B cell (primary cell): ENCODE results near the gene ZDHHC22. TPM values are rescaled to one million over a fixed set of nuclear protein-coding genes. Genes with fewer than 3 reads are reported as not detected.

Source experiments
- ATAC-seq: fragments of 200-7000 bp; cut with Tn5 transposase; one replicate; pipeline ENCODE4 v1.10.0; 2021; ENCODE audit warnings: low read depth, mild to moderate bottlenecking, moderate number of reproducible peaks, moderate library complexity
- CTCF ChIA-PET: fragments of 350-600 bp; sonication (Branson Sonifier 250); formaldehyde crosslinking; loops from one replicate; lab custom pipeline; 2021; ENCODE audit warnings: antibody characterized with exemption, inconsistent platforms; lab: Charles Lee
- POLR2A ChIA-PET: fragments of 350-600 bp; sonication (Branson Sonifier 250); formaldehyde crosslinking; loops from one replicate; lab custom pipeline; 2021; ENCODE audit warnings: antibody characterized with exemption; lab: Charles Lee
- DNase-seq: peaks from one replicate; pipeline ENCODE4 v3.0.0; 2013
- H2AFZ ChIP-seq: 2 replicates; pipeline ENCODE4 v1.6.1; 2012; ENCODE audit warnings: mild to moderate bottlenecking, low read depth, low read length; ENCODE audit not compliant: insufficient read depth, poor library complexity, severe bottlenecking
- H3K27ac ChIP-seq, 2 donors: 1 replicate in 1 of 2; 2 replicates in 1 of 2; pipeline ENCODE4 v1.5.1; 2012 to 2013; ENCODE audit warnings: low read length in 2 of 2, mild to moderate bottlenecking in 2 of 2, moderate library complexity in 1 of 2
- H3K27me3 ChIP-seq, 4 experiments: fragments of 200-600 bp in 1 of 4; sonication (generic) in 1 of 4; replicated peaks in 1 of 4; 1 replicate in 2 of 4; 2 replicates in 2 of 4; pipeline versions ENCODE4 v1.6.1 to v1.7.0; 2013 to 2016; ENCODE audit warnings: low read length in 3 of 4, mild to moderate bottlenecking in 2 of 4, mixed read lengths in 1 of 4, moderate library complexity in 1 of 4; ENCODE audit not compliant: insufficient read depth in 4 of 4, control insufficient read depth in 3 of 4; ENCODE audit errors: control extremely low read depth in 1 of 4
- H3K36me3 ChIP-seq, 2 experiments: replicated peaks in 1 of 2; 1 replicate in 1 of 2; 2 replicates in 1 of 2; pipeline versions ENCODE4 v1.6.1 to v1.7.1; 2013; ENCODE audit warnings: low read length in 1 of 2; ENCODE audit not compliant: insufficient read depth in 2 of 2, control insufficient read depth in 1 of 2; ENCODE audit errors: control extremely low read depth in 1 of 2, extremely low read depth in 1 of 2
- H3K4me1 ChIP-seq, 2 donors: fragments of 200-600 bp in 1 of 2; sonication (generic) in 1 of 2; 1 replicate in 1 of 2; 2 replicates in 1 of 2; pipeline versions ENCODE4 v1.5.1 to v1.6.1; 2013 to 2017; ENCODE audit warnings: low read length in 2 of 2; ENCODE audit not compliant: control insufficient read depth in 2 of 2, insufficient read depth in 2 of 2
- H3K4me2 ChIP-seq: replicated peaks from 2 replicates; pipeline ENCODE3; 2012; ENCODE audit warnings: mild to moderate bottlenecking, low read depth, low read length; ENCODE audit not compliant: poor library complexity, severe bottlenecking
- H3K4me3 ChIP-seq, 5 experiments: fragments of 200-600 bp in 1 of 5; sonication (generic) in 1 of 5; 1 replicate in 3 of 5; 2 replicates in 2 of 5; pipeline versions ENCODE4 v1.5.1 to v1.7.0; 2011 to 2016; ENCODE audit warnings: low read length in 4 of 5, mild to moderate bottlenecking in 4 of 5, low read depth in 2 of 5, control low read depth in 1 of 5, moderate library complexity in 1 of 5; ENCODE audit not compliant: insufficient read depth in 1 of 5; ENCODE audit errors: control extremely low read depth in 1 of 5, extremely low read depth in 1 of 5
- H3K79me2 ChIP-seq: fragments of 200-600 bp; sonication (generic); one replicate; pipeline ENCODE4 v1.6.0; 2016; ENCODE audit warnings: low read length; ENCODE audit not compliant: control insufficient read depth, insufficient read depth
- H3K9ac ChIP-seq: fragments of 200-600 bp; sonication (generic); 2 replicates; pipeline ENCODE4 v1.6.1; 2017; ENCODE audit warnings: mild to moderate bottlenecking, low read length, moderate library complexity
- H3K9me3 ChIP-seq, 3 donors: one replicate each; pipeline versions ENCODE4 v1.6.1 to v1.7.1; 2013; ENCODE audit warnings: low read length in 2 of 3; ENCODE audit not compliant: control insufficient read depth in 2 of 3, insufficient read depth in 1 of 3; ENCODE audit errors: control extremely low read depth in 1 of 3
- H4K20me1 ChIP-seq: 2 replicates; pipeline ENCODE4 v1.6.0; 2012; ENCODE audit warnings: mild to moderate bottlenecking, low read length; ENCODE audit not compliant: insufficient read depth, control insufficient read depth, poor library complexity, severe bottlenecking
- H3K27ac Mint-ChIP-seq: one replicate; pipeline ENCODE4 v1.8.0; 2021; ENCODE audit warnings: mixed read lengths
- H3K27me3 Mint-ChIP-seq: one replicate; pipeline ENCODE4 v1.8.0; 2021; ENCODE audit warnings: mixed read lengths
- H3K4me1 Mint-ChIP-seq: one replicate; pipeline ENCODE4 v1.8.0; 2021; ENCODE audit warnings: mixed read lengths
- H3K4me3 Mint-ChIP-seq: one replicate; pipeline ENCODE4 v1.8.0; 2021; ENCODE audit warnings: mixed read lengths
- H3K9me3 Mint-ChIP-seq: one replicate; pipeline ENCODE4 v1.8.0; 2022; ENCODE audit warnings: mixed read lengths; ENCODE audit not compliant: insufficient read depth
- WGBS: methylation state at CpG from one replicate; pipeline ENCODE4 v1.1.5; 2013; ENCODE audit warnings: missing lambda C conversion rate; ENCODE audit not compliant: insufficient coverage; 5-methylcytosine and 5-hydroxymethylcytosine counted together
- intact Hi-C: fragments of 100-400 bp; cut with micrococcal nuclease; formaldehyde crosslinking; loops from one replicate; pipeline ENCODE4 v1.10.0; 2022
- polyA plus RNA-seq: library from polyadenylated mRNA; depleted of rRNA; stranded (reverse); fragments of >200 nt; gene quantifications from 2 replicates; pipeline ENCODE4 v1.2.3, GENCODE V29; 2012
- total RNA-seq, 2 donors: library from RNA; stranded (reverse); fragments of 120-200 nt in 1 of 2; gene quantifications; 1 replicate in 1 of 2; 2 replicates in 1 of 2; pipeline versions ENCODE4 v1.2.3 to v1.2.4, GENCODE V29; 2013 to 2022
- TF ChIP-seq, protein P1 (sequence below): fragments of 200-600 bp; IDR thresholded peaks from one replicate; pipeline ENCODE4 v1.8.0; 2022; ENCODE audit warnings: antibody characterized with exemption, mild to moderate bottlenecking

ZDHHC22 gene
- total and polyA plus RNA-seq, 2 donors (not counting 1 experiment from before 2014, with no cell fraction given), result not detected

DNA sequence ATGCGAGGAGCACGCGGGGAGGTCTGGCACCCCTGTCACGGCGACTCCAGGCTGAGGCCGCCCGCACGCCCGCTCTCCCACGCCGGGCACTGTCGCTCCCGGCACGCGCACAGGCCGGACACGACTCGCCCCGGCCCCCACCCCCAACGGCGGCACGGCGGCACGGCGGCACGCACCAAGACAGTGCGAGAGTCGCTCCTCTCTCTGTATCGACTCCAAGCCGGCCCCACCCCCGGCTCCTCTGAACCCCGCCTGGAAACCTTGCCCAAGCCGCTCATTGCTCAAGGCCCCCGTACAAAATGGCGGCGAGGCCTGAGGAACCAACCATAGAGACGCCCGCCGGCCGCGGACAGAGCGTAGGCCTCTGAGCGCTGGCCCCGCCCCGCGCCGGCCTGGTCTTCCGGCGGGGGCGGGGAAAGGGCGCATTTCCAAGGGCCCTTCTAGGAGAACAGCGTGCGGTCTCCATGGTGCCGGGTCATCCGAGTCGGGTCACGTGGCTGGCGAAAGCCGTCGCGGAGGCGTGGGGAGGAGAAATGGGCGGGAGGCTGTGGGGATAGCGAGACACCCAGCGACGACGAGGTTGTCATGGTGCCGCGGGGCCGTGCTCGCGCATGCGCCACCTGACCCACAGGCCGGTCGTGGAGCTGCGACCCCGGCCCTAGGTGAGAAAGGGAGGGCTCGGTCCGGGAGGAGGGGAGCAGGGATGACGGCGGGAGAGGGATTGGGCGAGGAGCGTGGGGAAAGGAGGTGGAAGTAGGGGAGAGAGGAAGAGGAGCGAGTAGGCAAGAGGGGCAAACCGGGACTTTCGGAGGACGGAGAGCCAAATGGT, 43.7 kb downstream of the ZDHHC22 start, which contains the start of gene CIPC:
Gene CIPC (plus strand): TSS at position 559 of the 829 bp plus-strand sequence. CDS start 7,451 bp downstream, outside the sequence.
- POLR2A ChIA-PET, result interaction anchor here (0.6 to 6.2 kb wide), 7 partner anchors 12 to 223 kb away, joined by 3 to 110 read pairs (median 4); partner anchors contain the start of genes GSTZ1 and POMT2
- peak; percentile 85 for ATAC-seq
- Mint-ChIP-seq H3K4me1 (peaks cover 66% of the 10 kb centered on the region), H3K9me3 (no peaks in the 10 kb centered on the region), H3K27ac (peak within 1 kb of the TSS; percentile 96), H3K4me3 (peak within 1 kb of the TSS; percentile 86), H3K27me3 (no peaks in the 10 kb centered on the region)
- Histone ChIP-seq H3K4me1 (peaks cover 45 to 51% of the 10 kb centered on the region in 2 donors), H3K9ac (peak within 1 kb of the TSS; percentile 98), H3K27ac (peak within 1 kb of the TSS; percentile 92 to 99), H4K20me1 (no peaks in the 10 kb centered on the region), H3K4me3 (peak within 1 kb of the TSS; percentile 85 to 99 (median 99)), H3K4me2 (peak within 1 kb of the TSS; percentile 95), H2AFZ (peak within 1 kb of the TSS; percentile 99), H3K9me3 (no peaks in the 10 kb centered on the region), H3K36me3 (no peaks in the 10 kb centered on the region), H3K79me2 (peaks cover 60% of the 10 kb centered on the region), H3K27me3 (no peaks in the 10 kb centered on the region)
- intact Hi-C loops, result loop anchor here (1.0 to 5.0 kb wide), 12 partner anchors 10 to 1111 kb away; partner anchors contain the start of genes ANGEL1, GPATCH2L, GSTZ1 and IFT43
- WGBS, result under 1% methylated on average over 87 of the region's 87 CpGs
- TF ChIP-seq, protein P1, sequence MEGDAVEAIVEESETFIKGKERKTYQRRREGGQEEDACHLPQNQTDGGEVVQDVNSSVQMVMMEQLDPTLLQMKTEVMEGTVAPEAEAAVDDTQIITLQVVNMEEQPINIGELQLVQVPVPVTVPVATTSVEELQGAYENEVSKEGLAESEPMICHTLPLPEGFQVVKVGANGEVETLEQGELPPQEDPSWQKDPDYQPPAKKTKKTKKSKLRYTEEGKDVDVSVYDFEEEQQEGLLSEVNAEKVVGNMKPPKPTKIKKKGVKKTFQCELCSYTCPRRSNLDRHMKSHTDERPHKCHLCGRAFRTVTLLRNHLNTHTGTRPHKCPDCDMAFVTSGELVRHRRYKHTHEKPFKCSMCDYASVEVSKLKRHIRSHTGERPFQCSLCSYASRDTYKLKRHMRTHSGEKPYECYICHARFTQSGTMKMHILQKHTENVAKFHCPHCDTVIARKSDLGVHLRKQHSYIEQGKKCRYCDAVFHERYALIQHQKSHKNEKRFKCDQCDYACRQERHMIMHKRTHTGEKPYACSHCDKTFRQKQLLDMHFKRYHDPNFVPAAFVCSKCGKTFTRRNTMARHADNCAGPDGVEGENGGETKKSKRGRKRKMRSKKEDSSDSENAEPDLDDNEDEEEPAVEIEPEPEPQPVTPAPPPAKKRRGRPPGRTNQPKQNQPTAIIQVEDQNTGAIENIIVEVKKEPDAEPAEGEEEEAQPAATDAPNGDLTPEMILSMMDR, result no peak
- CTCF ChIA-PET, result interaction anchor here (0.7 to 30.2 kb wide), 17 partner anchors 11 to 388 kb away, joined by 3 to 757 read pairs (median 11); partner anchors contain the start of genes GSTZ1 and POMT2
- DNase-seq, result peak; percentile 99
